GM12873 (cell line): Measurements from ENCODE around the gene PLPPR4.

Experiments
- CTCF ChIP-seq: IDR thresholded peaks from 2 replicates; pipeline ENCODE4 v1.5.1; 2012; ENCODE audit warnings: low read depth, mild to moderate bottlenecking, moderate library complexity, low read length, control low read depth; ENCODE audit not compliant: insufficient read depth; ENCODE audit errors: missing control alignments

The PLPPR4 gene

DNA sequence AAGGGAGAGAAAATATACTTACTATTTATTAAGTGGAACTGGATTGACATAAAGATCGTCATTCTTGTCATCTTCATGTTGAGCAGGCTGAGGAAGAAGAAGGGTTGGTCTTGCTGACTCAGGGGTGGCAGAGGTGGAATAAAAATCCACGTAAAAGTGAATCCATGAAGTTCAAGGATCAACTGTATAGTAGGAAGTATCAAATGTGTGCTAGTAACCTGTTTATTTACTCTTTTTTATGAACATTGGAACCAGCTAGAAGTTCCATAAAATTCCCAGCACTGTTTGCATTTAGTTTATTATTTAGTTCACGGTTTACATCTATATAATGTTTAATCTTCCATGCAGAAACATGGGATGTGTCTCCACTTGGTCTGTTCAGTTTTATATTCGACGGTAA lies 70.7 kb downstream of the PLPPR4 start:
- TF ChIP-seq CTCF: no peak

- TF ChIP-seq CTCF: no peak
These were observed 82.9 kb downstream of the PLPPR4 start for GRCh38 chr1:99347041-99347684.

DNA sequence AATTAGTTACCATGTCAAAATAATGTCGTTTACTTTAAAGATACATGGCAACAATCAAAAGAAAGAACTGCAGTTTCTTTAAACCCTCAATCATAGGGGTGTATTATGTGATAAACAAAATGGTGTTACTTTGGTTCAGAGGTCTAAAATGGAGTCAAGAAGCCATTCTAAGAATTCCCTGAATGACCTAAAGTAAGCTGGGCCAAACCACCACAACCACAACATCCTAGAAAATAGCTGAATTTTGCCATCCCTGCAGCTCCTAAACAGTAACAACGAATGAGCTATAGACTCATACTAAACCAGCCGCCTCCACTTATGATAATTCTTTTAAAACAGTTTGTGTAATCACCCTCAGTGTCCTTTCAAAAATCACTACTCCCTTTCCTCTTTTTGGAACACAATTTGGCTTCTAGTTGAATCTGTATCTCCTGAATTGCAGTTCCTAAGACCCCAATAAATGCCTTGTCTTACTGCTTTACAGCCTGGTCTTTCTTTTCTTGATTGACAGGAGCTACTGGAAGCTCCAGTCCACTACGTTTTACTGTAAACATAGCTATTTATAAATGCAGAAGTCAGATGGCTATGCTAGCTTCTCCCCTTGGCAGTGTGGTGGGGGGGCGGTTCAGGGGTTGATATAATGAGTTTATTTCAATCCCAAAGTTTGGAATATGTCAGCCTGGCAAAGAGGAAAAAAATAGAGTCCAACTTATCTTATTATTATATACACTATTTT lies 84.3 kb downstream of the PLPPR4 start:
- no peak for TF ChIP-seq CTCF

GRCh38 chr1:99352821-99353220 lies 88.5 kb downstream of the PLPPR4 start:
- TF ChIP-seq CTCF: no peak

DNA sequence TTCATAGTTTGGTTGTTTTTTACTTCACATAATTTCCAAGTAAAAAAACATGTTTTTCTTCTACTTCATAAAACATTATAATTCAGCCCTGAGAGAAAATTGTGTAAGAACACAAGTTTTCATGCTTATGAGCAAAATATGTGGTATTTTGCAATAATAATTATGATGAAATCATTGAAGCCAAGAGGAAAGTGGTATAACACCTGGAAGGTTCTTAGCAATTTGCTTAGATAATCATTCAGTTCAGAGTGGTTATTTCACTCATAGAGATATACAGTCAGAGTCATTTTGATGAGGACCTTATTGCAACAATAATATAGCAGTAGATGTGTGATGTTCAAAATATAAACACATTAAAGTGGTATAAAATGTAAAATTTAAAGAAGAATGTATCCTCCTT lies 94.5 kb downstream of the PLPPR4 start:
- no peak for TF ChIP-seq CTCF
